GM21515 (cell line): ENCODE data around the gene ATP2B3.
A peak's percentile ranks its signal among the peaks of the same experiment; 100 is the strongest.
"Not testable (repeated sequence)": the region's sequence is repeated elsewhere in the genome, so short reads cannot be mapped to it uniquely, and the experiment has no call there.

Source experiments
- ATAC-seq: cut with Tn5 transposase; IDR thresholded peaks from one replicate; pipeline ENCODE4 v1.9.1; 2021; ENCODE audit not compliant: unreplicated experiment

The ATP2B3 gene

GRCh38 chrX:153592091-153592833 is 74.8 kb downstream of the ATP2B3 start:
- no peak for ATAC-seq

DNA sequence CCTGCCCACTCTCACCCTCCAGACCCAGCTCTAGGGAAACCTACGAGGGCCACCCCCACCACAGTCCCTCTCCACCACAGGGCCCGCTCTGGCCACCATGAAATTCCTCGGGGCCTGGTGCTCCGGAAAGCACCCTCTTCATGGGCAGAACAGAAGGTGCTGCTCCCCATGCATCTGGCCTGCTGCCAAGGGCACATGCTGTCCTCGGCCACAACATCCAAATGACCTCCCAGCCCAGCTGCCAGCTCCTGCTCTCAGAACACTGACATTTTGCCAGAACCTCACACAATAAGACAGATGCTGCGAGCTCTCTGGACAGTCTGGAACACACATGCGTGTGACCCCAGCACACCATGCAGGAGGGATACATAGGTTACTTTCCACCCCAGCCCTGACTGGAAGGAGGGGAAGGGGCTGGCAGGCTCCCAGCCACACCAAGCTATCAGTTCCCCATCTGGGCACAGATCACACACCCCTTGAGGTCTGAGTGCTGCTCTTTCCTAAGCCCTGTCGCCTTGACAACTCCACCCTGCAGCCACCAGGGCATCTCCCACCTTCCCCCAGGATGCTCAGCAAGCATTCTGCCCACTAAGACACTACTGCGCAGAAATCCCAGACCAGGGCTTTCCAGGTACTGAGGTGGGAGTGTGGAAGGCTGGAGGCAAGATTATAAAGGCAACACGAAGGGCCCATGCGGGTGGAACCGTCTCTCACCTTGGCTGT is 75.7 kb downstream of the ATP2B3 start:
- ATAC-seq, result no peak

GRCh38 chrX:153593811-153594500 is 76.5 kb downstream of the ATP2B3 start:
- ATAC-seq, result no peak

DNA sequence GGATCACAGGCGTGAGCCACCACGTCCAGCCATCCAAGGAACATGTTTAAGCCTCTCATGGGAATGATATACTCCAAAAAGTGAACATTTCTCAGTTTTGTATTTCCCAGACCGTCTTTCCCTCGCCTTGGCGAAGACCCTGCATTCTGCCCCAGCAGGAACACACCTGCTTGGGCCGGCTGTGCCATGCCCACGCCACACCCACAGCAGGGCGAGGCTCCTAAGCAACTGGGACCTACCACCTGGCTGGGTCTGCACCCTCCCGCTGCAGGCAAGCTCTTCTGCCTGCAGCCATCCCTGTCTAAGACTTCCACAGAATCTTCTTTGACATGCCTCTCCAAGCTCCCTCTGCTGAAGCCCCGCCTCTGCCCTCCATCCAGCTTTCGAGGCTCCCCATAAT is 77.9 kb downstream of the ATP2B3 start:
- no peak for ATAC-seq

GRCh38 chrX:153595859-153596857 is 78.7 kb downstream of the ATP2B3 start:
- no peak for ATAC-seq

DNA sequence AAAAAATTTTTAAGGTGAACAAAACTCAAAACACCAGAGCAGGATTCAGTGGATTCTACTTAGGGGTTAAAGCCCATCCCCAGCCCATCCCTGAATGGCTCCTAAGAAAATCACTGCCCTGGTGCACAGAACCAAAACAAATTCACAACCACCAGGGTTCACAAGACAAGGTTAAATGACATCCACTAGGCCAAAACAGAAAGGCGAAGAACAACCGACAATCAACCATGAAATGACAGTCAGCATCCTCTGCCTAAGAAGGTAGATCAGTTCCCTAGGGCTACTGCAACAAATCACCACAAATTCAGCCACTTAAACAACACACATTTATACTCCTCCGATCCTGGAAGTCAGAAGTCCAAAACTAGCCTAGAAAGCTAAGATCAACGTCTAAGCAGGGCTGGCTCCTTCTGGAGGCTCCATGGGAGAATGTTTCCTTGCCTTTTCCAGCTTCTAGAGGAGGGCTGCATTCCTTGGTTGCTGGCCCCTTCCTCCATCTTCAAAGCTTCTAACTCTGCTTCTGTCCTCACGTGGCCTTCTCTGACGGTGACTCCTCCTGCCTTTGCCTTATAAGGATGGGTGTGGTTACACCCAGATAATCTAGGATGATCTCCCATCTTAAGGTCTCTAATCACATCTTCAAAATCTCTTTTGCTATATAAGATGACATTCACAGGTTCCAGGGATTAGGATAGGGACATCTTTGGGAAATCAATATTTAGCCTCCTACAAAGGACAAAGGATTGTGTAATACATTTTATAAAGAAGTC is 79.7 kb downstream of the ATP2B3 start:
- ATAC-seq, result no peak

DNA sequence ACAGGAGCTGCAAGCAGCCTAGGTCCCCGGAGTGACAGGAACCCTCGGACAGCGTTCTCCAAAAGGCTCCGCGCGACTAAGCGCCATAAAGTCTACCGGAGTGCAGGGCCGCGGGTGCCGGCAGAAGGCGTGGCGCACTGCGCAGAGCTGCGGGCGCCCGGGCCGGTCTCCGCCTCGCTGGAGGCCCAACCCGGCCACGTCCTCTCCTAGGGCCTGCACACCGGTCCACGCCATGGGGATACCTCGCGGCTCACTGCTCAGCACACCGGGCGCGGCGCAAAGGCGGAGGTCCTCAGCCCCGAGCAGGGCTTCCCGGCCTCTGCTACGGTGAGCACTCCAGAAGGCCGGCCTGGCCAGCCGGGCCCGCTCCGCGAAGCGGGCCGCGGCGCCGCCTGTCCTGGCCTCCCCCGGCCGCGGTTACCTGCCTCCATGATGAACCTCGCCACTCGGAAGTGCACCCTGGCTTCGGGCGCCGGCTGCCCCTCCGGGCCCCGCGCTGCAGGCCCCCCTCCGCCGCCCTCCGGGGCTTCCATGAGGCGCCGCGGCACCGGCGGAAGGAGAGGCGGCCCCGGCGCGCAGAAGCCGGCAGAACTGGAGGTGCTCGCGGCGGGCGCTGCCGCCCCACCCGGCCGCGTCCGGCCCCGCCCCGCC is 81.2 kb downstream of the ATP2B3 start, which contains the start of gene CCNQ:
Gene CCNQ (minus strand): TSS at position 599 of the 651 bp plus-strand sequence. CDS start 66 bp downstream, at position 533.
- peak; percentile 44 for ATAC-seq

DNA sequence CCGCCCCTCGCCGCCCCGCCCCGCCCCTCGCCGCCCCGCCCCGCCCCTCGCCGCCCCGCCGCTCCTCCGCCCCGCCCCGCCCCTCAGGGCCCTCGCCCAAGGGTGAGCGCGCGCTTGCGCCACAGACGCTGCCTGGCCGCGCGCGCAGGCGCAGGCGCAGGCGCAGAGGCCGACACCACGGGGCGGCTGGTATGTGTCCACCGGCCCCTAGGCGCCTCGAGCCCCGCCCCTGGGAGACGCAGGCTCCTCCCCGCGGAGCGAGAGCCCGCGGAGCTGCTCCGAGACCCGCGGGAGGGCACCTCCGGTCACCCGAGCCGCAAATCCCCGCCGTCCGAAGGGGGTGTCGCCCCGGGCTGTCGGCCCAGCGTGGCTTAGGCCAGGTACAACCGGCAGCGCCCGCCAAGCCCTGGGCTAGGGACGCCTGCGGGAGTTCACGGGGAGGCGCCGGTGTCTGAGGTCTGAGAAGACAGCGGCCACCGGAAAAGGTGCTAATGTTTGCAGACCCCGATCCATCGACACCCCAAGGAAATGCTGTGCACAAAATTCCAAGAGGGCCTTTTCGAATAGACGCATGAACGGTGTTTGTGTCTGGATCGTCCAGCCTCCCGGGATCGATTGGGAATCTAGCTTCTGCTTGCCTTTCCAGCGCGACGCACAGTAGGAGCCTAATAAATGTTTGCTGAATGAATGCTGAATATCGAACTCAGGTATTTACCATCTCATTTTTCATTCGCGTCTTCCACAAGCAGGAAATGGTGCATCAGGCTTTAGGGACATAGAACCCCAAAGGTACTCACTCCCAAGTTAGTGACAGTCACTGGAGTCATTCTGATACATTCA is 82.0 kb downstream of the ATP2B3 start:
- peak; percentile 73 for ATAC-seq

DNA sequence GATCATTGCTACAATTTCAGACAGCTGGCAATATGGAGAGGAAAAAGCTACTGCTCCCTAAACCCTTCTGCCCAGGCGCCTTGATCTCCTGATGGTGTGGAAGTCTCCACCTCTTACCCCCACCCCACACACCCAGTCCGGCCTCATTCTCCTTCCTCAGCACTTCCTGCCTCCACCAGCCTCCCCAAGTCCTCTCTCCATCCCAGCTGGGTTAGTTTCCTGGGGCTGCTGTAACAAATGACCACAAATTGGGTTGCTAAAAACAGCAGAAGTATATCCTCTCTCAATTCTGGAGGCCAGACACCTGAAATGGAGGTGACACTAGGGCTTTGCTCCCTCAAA is 82.6 kb downstream of the ATP2B3 start:
- no peak for ATAC-seq

GRCh38 chrX:153600921-153601320 is 83.5 kb downstream of the ATP2B3 start:
- no peak for ATAC-seq

DNA sequence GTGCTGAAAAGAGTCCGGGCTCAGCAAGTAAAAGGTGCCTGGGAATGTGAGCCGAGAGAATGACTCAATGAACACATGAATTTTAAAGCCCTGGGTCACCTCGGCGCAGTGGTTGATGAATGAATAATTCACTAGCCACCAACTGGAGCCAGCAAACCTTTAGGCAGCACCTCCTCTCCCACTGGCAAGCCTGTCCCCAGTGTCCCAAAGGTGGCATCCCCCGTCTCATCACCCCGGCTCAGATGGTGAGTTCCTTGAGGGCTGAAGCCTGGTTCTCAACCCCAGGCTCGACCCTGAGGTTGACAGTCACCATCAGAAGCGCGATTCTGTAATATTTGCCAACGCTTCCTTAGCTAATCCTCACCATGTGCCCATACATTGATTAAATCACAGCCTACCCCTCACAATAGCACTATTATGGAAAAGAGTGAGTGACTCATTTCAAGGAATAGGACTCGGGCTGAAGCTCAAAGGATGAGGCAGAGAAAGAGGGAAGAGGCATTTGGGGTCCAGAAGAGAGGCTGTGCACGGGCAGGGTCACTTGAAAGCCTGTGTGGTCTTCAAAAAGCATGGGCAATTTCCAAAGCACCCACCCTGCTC is 84.2 kb downstream of the ATP2B3 start:
- no peak for ATAC-seq

GRCh38 chrX:153602601-153603000 is 85.2 kb downstream of the ATP2B3 start:
- no peak for ATAC-seq

DNA sequence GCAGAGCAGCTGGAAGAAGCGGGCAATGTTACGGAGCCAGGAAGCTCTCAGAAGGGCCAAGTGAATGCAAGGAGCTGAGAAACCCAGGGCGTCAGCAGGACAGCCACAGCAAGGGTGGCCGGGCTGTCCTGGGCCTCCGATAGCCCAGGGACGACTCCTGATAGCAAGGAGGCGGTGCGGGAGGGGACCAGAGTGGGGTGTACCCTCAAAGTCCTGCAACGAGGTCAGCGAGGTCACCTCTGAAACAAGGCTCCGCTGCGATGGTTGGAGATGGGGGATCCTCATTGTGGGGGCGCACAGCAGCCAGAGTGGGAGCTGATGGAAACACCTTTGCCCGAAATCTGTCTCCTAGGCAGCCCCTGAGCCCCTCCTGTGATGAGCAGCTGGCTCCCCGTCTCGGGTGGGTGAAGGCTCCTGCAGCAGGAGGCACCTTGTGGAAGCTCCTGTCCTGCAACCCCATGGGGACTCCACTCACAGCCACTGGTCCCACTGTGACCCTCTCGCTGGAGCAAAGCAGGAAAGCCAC is 85.8 kb downstream of the ATP2B3 start:
- ATAC-seq, result no peak

- not testable (repeated sequence) for ATAC-seq
Observed at GRCh38 chrX:153604666-153605380, 87.4 kb downstream of the ATP2B3 start.

GRCh38 chrX:153606503-153606902 is 89.1 kb downstream of the ATP2B3 start:
- no peak for ATAC-seq

DNA sequence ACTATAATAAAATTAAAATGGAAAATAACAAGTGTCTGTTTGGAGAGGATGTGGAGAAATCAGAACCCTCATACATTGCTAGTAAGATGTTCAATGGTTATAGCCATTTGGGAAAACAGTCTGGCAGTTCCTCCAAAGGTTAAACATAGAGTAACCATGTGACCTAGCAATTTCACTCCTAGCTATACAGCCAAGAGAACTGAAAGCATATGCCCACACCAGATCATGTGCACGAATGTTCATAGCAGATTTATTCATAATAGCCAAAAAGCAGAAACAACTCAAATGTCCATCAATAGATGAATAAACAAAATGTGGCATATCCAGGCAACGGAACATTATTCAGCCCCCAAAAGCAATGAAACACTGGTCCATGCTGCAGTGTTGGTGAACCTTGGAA is 90.9 kb downstream of the ATP2B3 start:
- no peak for ATAC-seq

DNA sequence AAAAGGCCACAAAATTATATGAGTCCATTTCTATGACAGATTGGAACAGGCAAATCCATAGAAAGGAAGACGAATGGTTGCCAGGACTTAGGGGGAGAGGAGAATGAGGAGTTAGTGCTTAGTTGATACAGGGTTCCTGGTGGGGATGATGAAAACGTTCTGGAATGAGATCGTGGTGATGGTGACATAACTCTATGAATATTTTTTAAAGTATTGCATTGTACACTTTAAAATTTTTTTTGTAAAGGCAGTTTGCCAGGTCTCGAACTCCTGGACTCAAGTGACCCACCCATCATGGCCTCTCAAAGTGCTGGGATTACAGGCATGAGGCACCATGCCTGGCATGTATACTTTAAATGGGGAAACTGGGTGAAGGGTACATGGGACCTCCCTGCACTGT is 91.4 kb downstream of the ATP2B3 start:
- no peak for ATAC-seq
